Astrocyte of the spinal cord (primary cell): ENCODE results near the gene PTPRD.

Experiments
- DNase-seq: peaks from one replicate; pipeline ENCODE4 v3.0.0; 2011; ENCODE audit warnings: low read depth, low spot score
- H3K4me3 ChIP-seq: 2 replicates; pipeline ENCODE4 v1.5.1; 2011; ENCODE audit warnings: low read depth, mild to moderate bottlenecking, low read length, moderate library complexity
- CTCF ChIP-seq: IDR thresholded peaks from 2 replicates; pipeline ENCODE4 v1.5.1; 2012; ENCODE audit warnings: low read depth, mild to moderate bottlenecking, low read length, inconsistent platforms
- in situ Hi-C: cut with HindIII; loops from 2 replicates; pipeline ENCODE4 v1.10.0; 2017; ENCODE audit warnings: low sequenced_read_pairs

The PTPRD gene

GRCh38 chr9:8553444-8553843, 2059.4 kb downstream of the PTPRD start:
- in situ Hi-C loops: no loop called here
- DNase-seq: no peak
- H3K4me3 ChIP-seq: no peak overlapping the region
- TF ChIP-seq CTCF: no peak

GRCh38 chr9:8552732-8553131, 2060.1 kb downstream of the PTPRD start:
- in situ Hi-C loops: no loop called here
- TF ChIP-seq CTCF: no peak
- no peak overlapping the region for H3K4me3 ChIP-seq
- no peak for DNase-seq

GRCh38 chr9:8549214-8549613, 2063.6 kb downstream of the PTPRD start:
- H3K4me3 ChIP-seq: no peak overlapping the region
- in situ Hi-C loops: no loop called here
- DNase-seq: no peak
- TF ChIP-seq CTCF: no peak

GRCh38 chr9:8543219-8543618, 2069.6 kb downstream of the PTPRD start:
- no peak for TF ChIP-seq CTCF
- in situ Hi-C loops: no loop called here
- DNase-seq: no peak
- H3K4me3 ChIP-seq: no peak overlapping the region

GRCh38 chr9:8542537-8542936, 2070.3 kb downstream of the PTPRD start:
- TF ChIP-seq CTCF: no peak
- in situ Hi-C loops: no loop called here
- no peak for DNase-seq
- H3K4me3 ChIP-seq: no peak overlapping the region

GRCh38 chr9:8539681-8540197, 2073.1 kb downstream of the PTPRD start:
- no peak overlapping the region for H3K4me3 ChIP-seq
- no peak for DNase-seq
- TF ChIP-seq CTCF: no peak
- in situ Hi-C loops: no loop called here

- no peak for DNase-seq
- no peak overlapping the region for H3K4me3 ChIP-seq
- in situ Hi-C loops: no loop called here
- no peak for TF ChIP-seq CTCF
Observed at GRCh38 chr9:8536845-8537244, 2076.0 kb downstream of the PTPRD start.
